IPS-18c (cell line): Measurements from ENCODE around the gene TWF2.

Experiments used
- H3K4me3 ChIP-seq: 2 replicates; pipeline ENCODE4 v1.7.0; 2013; ENCODE audit warnings: low read depth, mild to moderate bottlenecking, low read length, moderate library complexity; ENCODE audit not compliant: insufficient read depth
- H3K9me3 ChIP-seq: one replicate; pipeline ENCODE4 v1.6.1; 2013; ENCODE audit warnings: mild to moderate bottlenecking, low read length, moderate library complexity; ENCODE audit not compliant: control insufficient read depth, insufficient read depth

TWF2 gene

GRCh38 chr3:52220380-52221026 is 18.5 kb downstream of the TWF2 start:
- Histone ChIP-seq H3K4me3 (no peak overlapping the region), H3K9me3 (peaks cover 2% of the 10 kb centered on the region)

GRCh38 chr3:52218937-52219650 is 19.9 kb downstream of the TWF2 start:
- no peak overlapping the region for H3K4me3 ChIP-seq

GRCh38 chr3:52218454-52218853 is 20.5 kb downstream of the TWF2 start:
- no peak overlapping the region for H3K4me3 ChIP-seq

More at GRCh38 chr3:52218937-52219650, 19.9 kb downstream of the TWF2 start:
- peaks cover 2% of the 10 kb centered on the region for H3K9me3 ChIP-seq

GRCh38 chr3:52218026-52218425 is 20.9 kb downstream of the TWF2 start:
- peaks cover 1% of the 10 kb centered on the region for H3K9me3 ChIP-seq
- no peak overlapping the region for H3K4me3 ChIP-seq

More at GRCh38 chr3:52218454-52218853, 20.5 kb downstream of the TWF2 start:
- peaks cover 2% of the 10 kb centered on the region for H3K9me3 ChIP-seq

GRCh38 chr3:52217409-52217805 is 21.6 kb downstream of the TWF2 start:
- no peaks in the 10 kb centered on the region for H3K9me3 ChIP-seq
- H3K4me3 ChIP-seq = no peak overlapping the region

GRCh38 chr3:52216585-52217408 is 22.2 kb downstream of the TWF2 start:
- H3K4me3 ChIP-seq = no peak overlapping the region

GRCh38 chr3:52215351-52215750 is 23.6 kb downstream of the TWF2 start:
- no peak overlapping the region for H3K4me3 ChIP-seq
- H3K9me3 ChIP-seq = no peaks in the 10 kb centered on the region

More at GRCh38 chr3:52216585-52217408, 22.2 kb downstream of the TWF2 start:
- H3K9me3 ChIP-seq = no peaks in the 10 kb centered on the region

- H3K4me3 ChIP-seq = no peak overlapping the region
Observed at GRCh38 chr3:52213901-52214300, 25.1 kb downstream of the TWF2 start.

GRCh38 chr3:52213005-52213404 is 26.0 kb downstream of the TWF2 start:
- Histone ChIP-seq H3K4me3 (no peak overlapping the region), H3K9me3 (no peaks in the 10 kb centered on the region)

More at GRCh38 chr3:52213901-52214300, 25.1 kb downstream of the TWF2 start:
- no peaks in the 10 kb centered on the region for H3K9me3 ChIP-seq

- no peak overlapping the region for H3K4me3 ChIP-seq
- no peaks in the 10 kb centered on the region for H3K9me3 ChIP-seq
Observed at GRCh38 chr3:52211268-52211891, 27.6 kb downstream of the TWF2 start.

- H3K4me3 ChIP-seq = no peak overlapping the region
- no peaks in the 10 kb centered on the region for H3K9me3 ChIP-seq
Observed at GRCh38 chr3:52210550-52211046, 28.4 kb downstream of the TWF2 start.

- H3K9me3 ChIP-seq = no peaks in the 10 kb centered on the region
Observed at GRCh38 chr3:52210037-52210436, 28.9 kb downstream of the TWF2 start.

GRCh38 chr3:52208556-52208955 is 30.4 kb downstream of the TWF2 start:
- H3K4me3 ChIP-seq = no peak overlapping the region
- no peaks in the 10 kb centered on the region for H3K9me3 ChIP-seq

More at GRCh38 chr3:52210037-52210436, 28.9 kb downstream of the TWF2 start:
- no peak overlapping the region for H3K4me3 ChIP-seq

- no peaks in the 10 kb centered on the region for H3K9me3 ChIP-seq
- H3K4me3 ChIP-seq = no peak overlapping the region
Observed at GRCh38 chr3:52205727-52206372, 33.1 kb downstream of the TWF2 start.

- Histone ChIP-seq H3K4me3 (no peak overlapping the region), H3K9me3 (no peaks in the 10 kb centered on the region)
Observed at GRCh38 chr3:52204337-52205073, 34.5 kb downstream of the TWF2 start.

GRCh38 chr3:52203701-52204100 is 35.3 kb downstream of the TWF2 start:
- Histone ChIP-seq H3K9me3 (no peaks in the 10 kb centered on the region), H3K4me3 (no peak overlapping the region)
